ENCODE measurements around the gene ABCB11.

GRCh38 chr2:168962636-168963035 is 68.5 kb downstream of the ABCB11 start:
- TF ChIP-seq FOSL2 (IDR thresholded peaks at IDR 0.05; ENCODE audit: borderline replicate concordance, low read depth) (no peak), CTCF (IDR thresholded peaks at IDR 0.05) (no peak), TAF1 (IDR thresholded peaks at IDR 0.05; ENCODE audit: borderline replicate concordance, low read depth, low read length) (no peak), RCOR1 (IDR thresholded peaks at IDR 0.05; ENCODE audit: low read length) (no peak), FOXM1 (IDR thresholded peaks at IDR 0.05; ENCODE audit: low read depth) (no peak)

Measured in SK-N-SH (cell line).